GM23338 (cell line): ENCODE data around the gene SMURF1. TPM values are rescaled to one million over a fixed set of nuclear protein-coding genes. Genes with fewer than 3 reads are reported as not detected.

Experiments used
- ATAC-seq: fragments of 200-7000 bp; cut with Tn5 transposase; 3 replicates; pipeline ENCODE4 v1.9.1; 2020
- DNase-seq: peaks from one replicate; pipeline ENCODE4 v3.0.0-alpha.2; 2015; ENCODE audit warnings: low spot score
- H2AFZ ChIP-seq: fragments of 200-600 bp; sonication (generic); 2 replicates; pipeline ENCODE4 v1.8.0; 2016; ENCODE audit warnings: antibody characterized with exemption, mild to moderate bottlenecking, moderate library complexity
- H3F3A ChIP-seq: fragments of 200-600 bp; sonication (generic); replicated peaks from 2 replicates; pipeline ENCODE4 v1.8.0; 2017; ENCODE audit warnings: antibody characterized with exemption, mixed run types, low read depth
- H3K27ac ChIP-seq: fragments of 200-600 bp; sonication (generic); 2 replicates; pipeline ENCODE4 v1.6.1; 2016; ENCODE audit warnings: low read depth
- H3K27me3 ChIP-seq: fragments of 200-600 bp; sonication (generic); 2 replicates; pipeline ENCODE4 v1.8.0; 2016; ENCODE audit warnings: mild to moderate bottlenecking, mixed run types, moderate library complexity; ENCODE audit not compliant: insufficient read depth
- H3K36me3 ChIP-seq: fragments of 200-600 bp; sonication (generic); 2 replicates; pipeline ENCODE4 v1.8.0; 2016; ENCODE audit warnings: mild to moderate bottlenecking; ENCODE audit not compliant: insufficient read depth
- H3K4me1 ChIP-seq: fragments of 200-600 bp; sonication (generic); 2 replicates; pipeline ENCODE4 v1.8.0; 2016; ENCODE audit warnings: mild to moderate bottlenecking, moderate library complexity; ENCODE audit not compliant: insufficient read depth
- H3K4me2 ChIP-seq: fragments of 200-600 bp; sonication (generic); 2 replicates; pipeline ENCODE4 v1.7.1; 2017; ENCODE audit warnings: mixed run types
- H3K4me3 ChIP-seq: fragments of 200-600 bp; sonication (generic); 2 replicates; pipeline ENCODE4 v1.6.1; 2016; ENCODE audit warnings: mixed run types
- H3K79me2 ChIP-seq: fragments of 200-600 bp; sonication (generic); replicated peaks from 2 replicates; pipeline ENCODE4 v1.8.0; 2017; ENCODE audit warnings: mild to moderate bottlenecking; ENCODE audit not compliant: insufficient read depth
- H3K9me2 ChIP-seq: fragments of 200-600 bp; sonication (generic); 2 replicates; pipeline ENCODE4 v1.8.0; 2017; ENCODE audit not compliant: insufficient read depth
- H4K20me1 ChIP-seq: fragments of 200-600 bp; sonication (generic); replicated peaks from 2 replicates; pipeline ENCODE4 v1.8.0; 2017; ENCODE audit warnings: mild to moderate bottlenecking; ENCODE audit not compliant: insufficient read depth
- H3K27ac Mint-ChIP-seq: 2 replicates; pipeline ENCODE4 v1.8.0; 2020; ENCODE audit warnings: inconsistent platforms, mild to moderate bottlenecking, moderate library complexity, mixed read lengths
- H3K27me3 Mint-ChIP-seq: 3 replicates; pipeline ENCODE4 v1.8.0; 2022; ENCODE audit warnings: low read depth, mild to moderate bottlenecking, moderate library complexity, mixed read lengths, inconsistent platforms; ENCODE audit not compliant: insufficient read depth, poor library complexity
- H3K36me3 Mint-ChIP-seq: 3 replicates; pipeline ENCODE4 v1.8.0; 2021; ENCODE audit warnings: low read depth, mild to moderate bottlenecking, inconsistent platforms, moderate library complexity, mixed read lengths
- H3K4me1 Mint-ChIP-seq: 3 replicates; pipeline ENCODE4 v1.8.0; 2020; ENCODE audit warnings: mild to moderate bottlenecking, inconsistent platforms, mixed read lengths
- H3K4me3 Mint-ChIP-seq: 3 replicates; pipeline ENCODE4 v1.8.0; 2021; ENCODE audit warnings: moderate library complexity, mild to moderate bottlenecking, inconsistent platforms, mixed read lengths
- H3K9me3 Mint-ChIP-seq: 3 replicates; pipeline ENCODE4 v1.8.0; 2020; ENCODE audit warnings: moderate library complexity, mild to moderate bottlenecking, inconsistent platforms, mixed read lengths
- ETS1 ChIP-seq: IDR thresholded peaks from 2 replicates; pipeline ENCODE4 v1.6.1; 2016; ENCODE audit warnings: antibody characterized with exemption
- NANOG ChIP-seq: IDR thresholded peaks from 2 replicates; pipeline ENCODE4 v1.6.1; 2016; ENCODE audit warnings: antibody characterized with exemption, borderline replicate concordance
- POLR2AphosphoS5 ChIP-seq: IDR thresholded peaks from 2 replicates; pipeline ENCODE4 v1.6.1; 2016; ENCODE audit warnings: antibody characterized with exemption, low read depth
- STAT1 ChIP-seq: IDR thresholded peaks from one replicate; pipeline ENCODE4 v1.6.1; 2016; ENCODE audit warnings: antibody characterized with exemption; ENCODE audit not compliant: unreplicated experiment
- ZNF114 ChIP-seq: fragments of 250-450 bp; sonication (Bioruptor Pico); IDR thresholded peaks from 2 replicates; pipeline ENCODE4 v1.5.0; 2020; ENCODE audit warnings: mild to moderate bottlenecking, moderate library complexity
- ZNF462 ChIP-seq: fragments of 250-450 bp; sonication (Bioruptor Pico); IDR thresholded peaks from 2 replicates; pipeline ENCODE4 v1.5.0; 2020; ENCODE audit warnings: mild to moderate bottlenecking, moderate library complexity
- polyA plus RNA-seq: library from polyadenylated mRNA; unstranded; fragments of >200 nt; fragmentation: Nextera tagmentation; extraction: Ambion mirVana; gene quantifications from 2 replicates; pipeline ENCODE4 v1.2.1, GENCODE V29; 2016
- total RNA-seq: library from RNA; depleted of rRNA; stranded (reverse); fragments of >200 nt; shearing (Covaris generic); gene quantifications from 2 replicates; pipeline ENCODE4 v1.2.3, GENCODE V29; 2014
- TF ChIP-seq, protein P1 (sequence below), 2 experiments: fragments of 200-600 bp in 1 of 2; sonication (generic) in 1 of 2; conservative IDR thresholded peaks; 2 replicates each; pipeline versions ENCODE4 v1.5.1 to v1.6.1; 2016 to 2017; ENCODE audit warnings: antibody characterized with exemption in 2 of 2, low read depth in 2 of 2, mild to moderate bottlenecking in 2 of 2, moderate library complexity in 1 of 2

Gene SMURF1
- total and polyA plus RNA-seq, 2 experiments from 2014 or later: 5.8 to 23.9 TPM

DNA sequence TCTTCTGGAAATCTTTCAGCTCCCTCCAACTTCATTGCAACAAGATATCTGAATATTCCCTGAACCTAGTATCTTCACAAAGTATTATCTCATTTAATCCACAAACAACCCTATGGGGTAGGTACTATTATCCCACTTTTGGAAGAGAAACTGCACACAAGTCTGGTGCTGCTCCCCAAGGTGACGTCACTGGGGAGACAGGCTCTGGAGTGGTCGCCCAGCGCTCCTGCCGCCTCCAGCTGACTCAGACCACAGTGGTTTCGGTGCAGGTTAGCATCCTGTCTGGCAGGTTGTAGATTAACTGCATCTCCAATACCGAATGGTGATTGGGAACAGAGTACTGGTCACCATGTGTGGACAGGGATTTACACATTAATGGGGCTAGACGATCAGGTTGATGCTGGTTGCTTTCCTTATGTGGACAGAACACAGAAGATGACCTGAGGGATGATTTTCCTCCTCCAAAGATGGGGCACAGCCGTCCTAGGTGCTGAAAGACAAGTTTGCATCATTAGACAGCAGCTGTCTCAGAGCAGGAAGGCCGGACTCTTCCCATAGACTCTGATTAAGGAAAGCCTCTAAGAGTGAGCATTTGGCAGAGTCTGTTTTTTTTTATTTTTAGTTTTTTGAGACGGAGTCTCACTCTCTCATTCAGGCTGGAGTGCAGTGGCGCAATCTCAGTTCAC lies 137.0 kb downstream of the SMURF1 start (continued):
- TF ChIP-seq ETS1 (no peak), POLR2AphosphoS5 (no peak), ZNF462 (CRISPR knock-in tag) (no peak), STAT1 (no peak), ZNF114 (no peak), NANOG (no peak)

- H3K4me2 ChIP-seq: no peak overlapping the region
- peaks cover 4% of the 10 kb centered on the region; the same call in 1 of the 2 replicates for H3K36me3 ChIP-seq
- H3K27ac ChIP-seq: no peak overlapping the region
- H3K4me3 ChIP-seq: no peak overlapping the region
- no peaks in the 10 kb centered on the region for H3F3A ChIP-seq
- Mint-ChIP-seq H3K9me3 (no peaks in the 10 kb centered on the region), H3K27me3 (peaks cover 6% of the 10 kb centered on the region), H3K36me3 (peaks cover 70% of the 10 kb centered on the region), H3K27ac (no peak overlapping the region), H3K4me1 (no peaks in the 10 kb centered on the region; the same call in 2 of the 3 replicates), H3K4me3 (no peak overlapping the region)
- no peaks in the 10 kb centered on the region for H3K4me1 ChIP-seq
- DNase-seq: no peak
- ATAC-seq: no peak
- no peaks in the 10 kb centered on the region for H3K27me3 ChIP-seq
- H2AFZ ChIP-seq: no peak overlapping the region
- no peaks in the 10 kb centered on the region for H3K9me2 ChIP-seq
- H3K79me2 ChIP-seq: no peaks in the 10 kb centered on the region
- H4K20me1 ChIP-seq: no peaks in the 10 kb centered on the region; the same call in 1 of the 2 replicates
- TF ChIP-seq, protein P1, sequence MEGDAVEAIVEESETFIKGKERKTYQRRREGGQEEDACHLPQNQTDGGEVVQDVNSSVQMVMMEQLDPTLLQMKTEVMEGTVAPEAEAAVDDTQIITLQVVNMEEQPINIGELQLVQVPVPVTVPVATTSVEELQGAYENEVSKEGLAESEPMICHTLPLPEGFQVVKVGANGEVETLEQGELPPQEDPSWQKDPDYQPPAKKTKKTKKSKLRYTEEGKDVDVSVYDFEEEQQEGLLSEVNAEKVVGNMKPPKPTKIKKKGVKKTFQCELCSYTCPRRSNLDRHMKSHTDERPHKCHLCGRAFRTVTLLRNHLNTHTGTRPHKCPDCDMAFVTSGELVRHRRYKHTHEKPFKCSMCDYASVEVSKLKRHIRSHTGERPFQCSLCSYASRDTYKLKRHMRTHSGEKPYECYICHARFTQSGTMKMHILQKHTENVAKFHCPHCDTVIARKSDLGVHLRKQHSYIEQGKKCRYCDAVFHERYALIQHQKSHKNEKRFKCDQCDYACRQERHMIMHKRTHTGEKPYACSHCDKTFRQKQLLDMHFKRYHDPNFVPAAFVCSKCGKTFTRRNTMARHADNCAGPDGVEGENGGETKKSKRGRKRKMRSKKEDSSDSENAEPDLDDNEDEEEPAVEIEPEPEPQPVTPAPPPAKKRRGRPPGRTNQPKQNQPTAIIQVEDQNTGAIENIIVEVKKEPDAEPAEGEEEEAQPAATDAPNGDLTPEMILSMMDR (conservative IDR thresholded peaks at IDR 0.05; ENCODE audit: low read depth in 2 of 2): no peak
- no peak for TF ChIP-seq ETS1
Observed at GRCh38 chr7:99005776-99006175, 138.1 kb downstream of the SMURF1 start.
